GM12878 (cell line): Measurements from ENCODE around the gene EPX. TPM values are rescaled to one million over a fixed set of nuclear protein-coding genes. Genes with fewer than 3 reads are reported as not detected.
A peak's percentile ranks its signal among the peaks of the same experiment; 100 is the strongest.

Source experiments
- ATAC-seq: fragments of 200-7000 bp; cut with Tn5 transposase; 3 replicates; pipeline ENCODE4 v1.9.1; 2020; ENCODE audit warnings: mild to moderate bottlenecking, moderate library complexity
- BruUV-seq: library from RNA; stranded (reverse); fragments of 400-500 nt; replicated peaks from 2 replicates; lab custom pipeline; 2021; lab: Mats Ljungman, UMichigan
- CTCF ChIA-PET: fragments of 300-600 bp; sonication (Branson Sonifier 250); formaldehyde crosslinking; extraction: SDS; loops from one replicate; lab custom pipeline; 2021; ENCODE audit warnings: inconsistent platforms; lab: Yijun Ruan, JAX
- POLR2A ChIA-PET: fragments of 350-600 bp; formaldehyde crosslinking; extraction: SDS; loops from one replicate; lab custom pipeline; 2021; ENCODE audit warnings: inconsistent platforms; lab: Charles Lee
- RAD21 ChIA-PET: fragments of 300-600 bp; sonication (Branson Sonifier 250); formaldehyde crosslinking; loops from one replicate; lab custom pipeline; 2023; ENCODE audit warnings: antibody characterized with exemption; ENCODE audit not compliant: unreplicated experiment; lab: Charles Lee
- SMC1A ChIA-PET: fragments of 300-600 bp; sonication (Branson Sonifier 250); formaldehyde crosslinking; loops from one replicate; lab custom pipeline; 2023; ENCODE audit not compliant: unreplicated experiment, uncharacterized antibody; lab: Charles Lee
- DNase-seq: peaks from one replicate; pipeline ENCODE4 v3.0.0-alpha.2; 2011; ENCODE audit warnings: low read depth, low spot score
- FAIRE-seq: peaks from 3 replicates; lab custom pipeline; 2011; peaks lifted over from hg19 to GRCh38; lab: Jason Lieb, UNC
- H2AFZ ChIP-seq: 2 replicates; pipeline ENCODE4 v1.6.0; 2011; ENCODE audit warnings: low read depth, low read length, control low read depth; ENCODE audit not compliant: control insufficient read depth
- H3K27ac ChIP-seq: 2 replicates; pipeline ENCODE4 v1.5.1; 2011; ENCODE audit warnings: control low read depth; ENCODE audit not compliant: control insufficient read depth, insufficient read depth
- H3K27me3 ChIP-seq, 2 experiments: replicated peaks in 1 of 2; 2 replicates each; pipeline versions ENCODE4 v1.6.0 to v1.6.1; 2011; ENCODE audit warnings: low read length in 1 of 2; ENCODE audit not compliant: control insufficient read depth in 2 of 2, insufficient read depth in 2 of 2
- H3K36me3 ChIP-seq, 2 experiments: 2 replicates each; pipeline ENCODE4 v1.5.1; 2011; ENCODE audit warnings: low read length in 1 of 2; ENCODE audit not compliant: control insufficient read depth in 2 of 2, insufficient read depth in 2 of 2
- H3K4me1 ChIP-seq: 2 replicates; pipeline ENCODE4 v1.6.1; 2011; ENCODE audit warnings: mild to moderate bottlenecking, low read length, moderate library complexity, mixed read lengths; ENCODE audit not compliant: control insufficient read depth, insufficient read depth
- H3K4me2 ChIP-seq: 2 replicates; pipeline ENCODE4 v1.6.0; 2011; ENCODE audit warnings: control low read depth; ENCODE audit not compliant: control insufficient read depth, insufficient read depth
- H3K4me3 ChIP-seq: fragments of 200-600 bp; sonication (generic); 2 replicates; pipeline ENCODE4 v1.5.1; 2016
- H3K79me2 ChIP-seq: 2 replicates; pipeline ENCODE4 v1.6.0; 2011; ENCODE audit warnings: low read length; ENCODE audit not compliant: control insufficient read depth, insufficient read depth
- H3K9ac ChIP-seq: 2 replicates; pipeline ENCODE4 v1.8.0; 2011; ENCODE audit warnings: low read length, control low read depth, mixed read lengths; ENCODE audit not compliant: control insufficient read depth, insufficient read depth
- H3K9me3 ChIP-seq: replicated peaks from 3 replicates; pipeline ENCODE4 v1.5.1; 2011; ENCODE audit warnings: mild to moderate bottlenecking, low read length; ENCODE audit not compliant: control insufficient read depth, insufficient read depth
- H4K20me1 ChIP-seq: 2 replicates; pipeline ENCODE4 v1.6.0; 2011; ENCODE audit not compliant: control insufficient read depth, insufficient read depth
- PRDM15 ChIP-seq: fragments of 450-650 bp; formaldehyde crosslinking; IDR thresholded peaks from 2 replicates; pipeline ENCODE4 v1.4.0; 2020; ENCODE audit warnings: mild to moderate bottlenecking, moderate library complexity
- SUZ12 ChIP-seq: fragments of 200-600 bp; sonication (generic); IDR thresholded peaks from one replicate; pipeline ENCODE4 v1.6.1; 2018; ENCODE audit warnings: antibody characterized with exemption, mild to moderate bottlenecking; ENCODE audit not compliant: unreplicated experiment
- WGBS: methylation state at CpG from one replicate; pipeline ENCODE4 v1.1.6; 2016; ENCODE audit warnings: low lambda C conversion rate; ENCODE audit not compliant: insufficient replicate concordance, insufficient coverage; ENCODE audit errors: missing lambda C conversion rate; 5-methylcytosine and 5-hydroxymethylcytosine counted together
- in situ Hi-C: fragments of 300-500 bp; cut with MboI; formaldehyde crosslinking; loops from 9 replicates; pipeline ENCODE4 v1.14.3; 2018; ENCODE audit warnings: mixed read lengths
- intact Hi-C: fragments of 100-400 bp; cut with micrococcal nuclease; formaldehyde crosslinking; loops from one replicate; pipeline ENCODE4 v1.14.2; 2022; ENCODE audit not compliant: unreplicated experiment
- polyA plus RNA-seq, 11 experiments: library from polyadenylated mRNA; depleted of rRNA in 4 of 11; unstranded in 6 of 11; stranded (reverse) in 5 of 11; fragments of >200 nt; fragmentation: Nextera tagmentation in 4 of 11; fragmentation: Illumina TruSeq in 1 of 11; extraction: Ambion mirVana in 4 of 11; extraction: Trizol in 1 of 11; gene quantifications; 1 replicate in 1 of 11; 2 replicates in 10 of 11; pipeline versions ENCODE4 v1.2.1 to v1.2.3, GENCODE V29; 2011 to 2016; ENCODE audit warnings: inconsistent platforms in 2 of 11, missing spikeins in 2 of 11, low read depth in 1 of 11
- total RNA-seq, 4 experiments: library from RNA; depleted of rRNA in 3 of 4; stranded (reverse); fragments of >200 nt in 3 of 4; fragmentation: Illumina TruSeq in 1 of 4; extraction: Trizol in 1 of 4; gene quantifications; 2 replicates each; pipeline versions ENCODE4 v1.2.1 to v1.2.3, GENCODE V29; 2013 to 2021

EPX gene
- total and polyA plus RNA-seq, 10 of the 15 experiments (the other 5 are each of a cell fraction or from before 2014, with no cell fraction given) = 0.03 TPM; not detected in 9

GRCh38 chr17:58156839-58157803, 35.4 kb upstream of the EPX start:
- Histone ChIP-seq H3K27ac (no peak overlapping the region), H3K9ac (no peak overlapping the region), H3K4me1 (no peaks in the 10 kb centered on the region), H3K9me3 (no peaks in the 10 kb centered on the region), H2AFZ (no peak overlapping the region), H3K4me2 (no peak overlapping the region), H4K20me1 (no peaks in the 10 kb centered on the region; the same call in 1 of the 2 replicates), H3K79me2 (no peaks in the 10 kb centered on the region), H3K4me3 (no peak overlapping the region), H3K27me3 (peaks cover 3 to 10% of the 10 kb centered on the region in 2 experiments), H3K36me3 (no peaks in the 10 kb centered on the region)
- FAIRE-seq (no peak), ATAC-seq (no peak; the same call in 1 of the 3 replicates), DNase-seq (no peak)
- ChIA-PET SMC1A (no interaction called here), CTCF (no interaction called here), RAD21 (no interaction called here), POLR2A (no interaction called here)
- in situ Hi-C loops = no loop called here
- 5% methylated on average over 65 of the region's 65 CpGs for WGBS
- peak; percentile 85 for TF ChIP-seq SUZ12
- no peak for TF ChIP-seq PRDM15 (CRISPR knock-in tag)
- intact Hi-C loops = no loop called here
- no TSS peak for BruUV-seq
